IMR-90 (cell line): ENCODE results near the gene KLHL34.

Source experiments
- BHLHE40 ChIP-seq: fragments of 150-350 bp; IDR thresholded peaks from 2 replicates; pipeline ENCODE4 v1.6.1; 2016; ENCODE audit warnings: mild to moderate bottlenecking, low read depth, low read length
- CEBPB ChIP-seq: IDR thresholded peaks from 2 replicates; pipeline ENCODE4 v1.6.1; 2012; ENCODE audit warnings: low read depth, low read length, improper control_type of control experiment
- MAZ ChIP-seq: IDR thresholded peaks from 2 replicates; pipeline ENCODE4 v1.6.1; 2012; ENCODE audit warnings: low read depth, mild to moderate bottlenecking, low read length, improper control_type of control experiment, moderate library complexity, borderline replicate concordance
- MXI1 ChIP-seq: IDR thresholded peaks from 2 replicates; pipeline ENCODE4 v1.6.1; 2012; ENCODE audit warnings: low read depth, mild to moderate bottlenecking, low read length, moderate library complexity, borderline replicate concordance
- POLR2A ChIP-seq: IDR thresholded peaks from 2 replicates; pipeline ENCODE4 v1.6.1; 2012; ENCODE audit warnings: mild to moderate bottlenecking, low read depth, low read length
- RFX5 ChIP-seq: IDR thresholded peaks from 2 replicates; pipeline ENCODE4 v1.8.0; 2012; ENCODE audit warnings: low read depth, mild to moderate bottlenecking, low read length, moderate library complexity
- SMC3 ChIP-seq: fragments of 150-350 bp; IDR thresholded peaks from 2 replicates; pipeline ENCODE4 v1.6.1; 2016; ENCODE audit warnings: low read depth, mild to moderate bottlenecking, antibody characterized with exemption, low read length, moderate library complexity
- TF ChIP-seq, protein P1 (sequence below): conservative IDR thresholded peaks from 2 replicates; pipeline ENCODE4 v1.5.1; 2012; ENCODE audit warnings: mild to moderate bottlenecking, low read depth, low read length, improper control_type of control experiment
- TF ChIP-seq, protein P2 (sequence below): fragments of 150-350 bp; IDR thresholded peaks from 2 replicates; pipeline ENCODE4 v1.6.1; 2017; ENCODE audit warnings: mild to moderate bottlenecking, antibody characterized with exemption, low read length, low read depth

GRCh38 chrX:21662761-21663160 lies 4.6 kb upstream of the KLHL34 start:
- no peak for TF ChIP-seq POLR2A
- TF ChIP-seq, protein P1, sequence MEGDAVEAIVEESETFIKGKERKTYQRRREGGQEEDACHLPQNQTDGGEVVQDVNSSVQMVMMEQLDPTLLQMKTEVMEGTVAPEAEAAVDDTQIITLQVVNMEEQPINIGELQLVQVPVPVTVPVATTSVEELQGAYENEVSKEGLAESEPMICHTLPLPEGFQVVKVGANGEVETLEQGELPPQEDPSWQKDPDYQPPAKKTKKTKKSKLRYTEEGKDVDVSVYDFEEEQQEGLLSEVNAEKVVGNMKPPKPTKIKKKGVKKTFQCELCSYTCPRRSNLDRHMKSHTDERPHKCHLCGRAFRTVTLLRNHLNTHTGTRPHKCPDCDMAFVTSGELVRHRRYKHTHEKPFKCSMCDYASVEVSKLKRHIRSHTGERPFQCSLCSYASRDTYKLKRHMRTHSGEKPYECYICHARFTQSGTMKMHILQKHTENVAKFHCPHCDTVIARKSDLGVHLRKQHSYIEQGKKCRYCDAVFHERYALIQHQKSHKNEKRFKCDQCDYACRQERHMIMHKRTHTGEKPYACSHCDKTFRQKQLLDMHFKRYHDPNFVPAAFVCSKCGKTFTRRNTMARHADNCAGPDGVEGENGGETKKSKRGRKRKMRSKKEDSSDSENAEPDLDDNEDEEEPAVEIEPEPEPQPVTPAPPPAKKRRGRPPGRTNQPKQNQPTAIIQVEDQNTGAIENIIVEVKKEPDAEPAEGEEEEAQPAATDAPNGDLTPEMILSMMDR, result no peak
- no peak for TF ChIP-seq CEBPB
- TF ChIP-seq BHLHE40, result no peak
- TF ChIP-seq SMC3, result no peak
- TF ChIP-seq, protein P2, sequence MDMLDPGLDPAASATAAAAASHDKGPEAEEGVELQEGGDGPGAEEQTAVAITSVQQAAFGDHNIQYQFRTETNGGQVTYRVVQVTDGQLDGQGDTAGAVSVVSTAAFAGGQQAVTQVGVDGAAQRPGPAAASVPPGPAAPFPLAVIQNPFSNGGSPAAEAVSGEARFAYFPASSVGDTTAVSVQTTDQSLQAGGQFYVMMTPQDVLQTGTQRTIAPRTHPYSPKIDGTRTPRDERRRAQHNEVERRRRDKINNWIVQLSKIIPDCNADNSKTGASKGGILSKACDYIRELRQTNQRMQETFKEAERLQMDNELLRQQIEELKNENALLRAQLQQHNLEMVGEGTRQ, result no peak
- TF ChIP-seq RFX5, result no peak
- TF ChIP-seq MXI1, result no peak
- no peak for TF ChIP-seq MAZ
